NB4 (cell line): ENCODE data around the gene TMC8.

Experiments used
- MAX ChIP-seq: IDR thresholded peaks from 2 replicates; pipeline ENCODE4 v1.6.1; 2011; ENCODE audit warnings: low read depth, low read length
- POLR2A ChIP-seq: IDR thresholded peaks from 2 replicates; pipeline ENCODE4 v1.6.1; 2011; ENCODE audit warnings: mild to moderate bottlenecking; ENCODE audit not compliant: insufficient read length; ENCODE audit errors: extremely low read depth
- TF ChIP-seq, protein P1 (sequence below): IDR thresholded peaks from one replicate; pipeline ENCODE4 v1.5.1; 2012; ENCODE audit warnings: low read depth, low read length

DNA sequence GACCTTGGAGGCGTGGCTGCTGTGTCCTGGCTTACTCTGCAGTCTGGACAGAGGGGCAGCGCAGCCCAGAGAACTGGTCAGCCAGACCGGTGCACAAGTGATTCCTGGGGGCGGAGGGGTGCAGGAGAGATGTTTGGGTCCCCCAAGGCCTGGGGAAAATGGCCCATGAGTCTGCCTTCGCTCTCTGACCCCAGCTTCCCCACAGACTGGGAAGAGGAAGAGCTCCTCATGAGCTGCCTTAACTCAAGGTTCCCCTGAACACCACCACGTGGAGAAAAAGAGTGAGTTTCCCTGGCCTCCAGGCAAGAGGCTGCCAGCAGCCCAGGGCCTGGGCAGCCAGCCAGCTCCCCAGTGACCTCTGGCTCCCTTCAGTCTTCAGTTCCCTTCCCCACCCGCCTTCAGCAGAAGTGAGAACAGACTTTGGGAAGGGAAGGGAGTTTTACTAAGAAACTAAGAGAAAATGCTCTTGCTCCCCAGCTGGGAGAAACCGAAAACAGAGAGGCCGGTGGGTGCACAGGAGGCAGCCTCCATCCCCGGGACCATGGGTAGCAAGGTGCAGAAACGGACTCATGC is 13.7 kb downstream of the TMC8 start:
- no peak for TF ChIP-seq MAX
- TF ChIP-seq, protein P1, sequence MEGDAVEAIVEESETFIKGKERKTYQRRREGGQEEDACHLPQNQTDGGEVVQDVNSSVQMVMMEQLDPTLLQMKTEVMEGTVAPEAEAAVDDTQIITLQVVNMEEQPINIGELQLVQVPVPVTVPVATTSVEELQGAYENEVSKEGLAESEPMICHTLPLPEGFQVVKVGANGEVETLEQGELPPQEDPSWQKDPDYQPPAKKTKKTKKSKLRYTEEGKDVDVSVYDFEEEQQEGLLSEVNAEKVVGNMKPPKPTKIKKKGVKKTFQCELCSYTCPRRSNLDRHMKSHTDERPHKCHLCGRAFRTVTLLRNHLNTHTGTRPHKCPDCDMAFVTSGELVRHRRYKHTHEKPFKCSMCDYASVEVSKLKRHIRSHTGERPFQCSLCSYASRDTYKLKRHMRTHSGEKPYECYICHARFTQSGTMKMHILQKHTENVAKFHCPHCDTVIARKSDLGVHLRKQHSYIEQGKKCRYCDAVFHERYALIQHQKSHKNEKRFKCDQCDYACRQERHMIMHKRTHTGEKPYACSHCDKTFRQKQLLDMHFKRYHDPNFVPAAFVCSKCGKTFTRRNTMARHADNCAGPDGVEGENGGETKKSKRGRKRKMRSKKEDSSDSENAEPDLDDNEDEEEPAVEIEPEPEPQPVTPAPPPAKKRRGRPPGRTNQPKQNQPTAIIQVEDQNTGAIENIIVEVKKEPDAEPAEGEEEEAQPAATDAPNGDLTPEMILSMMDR = no peak
- TF ChIP-seq POLR2A = no peak
